ENCODE data around the gene NIPAL3. TPM values are rescaled to one million over a fixed set of nuclear protein-coding genes. Genes with fewer than 3 reads are reported as not detected.

The NIPAL3 gene
- total RNA-seq, 2 donors from 2014 or later, result 33.9 to 48.2 TPM

DNA sequence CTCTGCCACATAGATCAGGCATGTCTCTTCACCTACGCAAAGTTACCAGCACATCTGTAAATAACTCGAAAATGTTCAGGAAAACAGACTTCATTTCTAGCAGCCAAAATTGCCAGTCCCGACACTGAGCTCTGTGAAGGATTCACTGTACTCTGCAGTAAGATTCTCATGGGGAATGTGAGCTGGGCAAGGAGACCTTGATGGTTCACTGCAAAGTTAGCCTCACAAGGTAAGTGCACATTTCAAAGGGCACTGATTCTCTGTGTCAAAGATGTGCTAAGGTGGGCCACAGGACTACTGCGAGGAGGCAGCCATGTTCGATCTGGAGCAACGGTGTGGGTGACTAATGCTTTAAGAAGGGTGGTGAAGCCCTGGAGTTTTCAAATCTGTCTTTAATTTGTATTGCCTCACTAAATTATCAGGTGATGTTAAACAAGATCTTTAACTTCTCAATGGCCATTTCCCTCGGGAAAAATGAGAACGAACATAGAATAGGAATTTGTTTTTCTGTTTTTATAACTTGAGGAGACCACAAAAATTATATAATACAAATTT is 27.2 kb upstream of the NIPAL3 start:
- intact Hi-C loops (cut with DNase I, micrococcal nuclease), result no loop called here
- DNase-seq (no peak), ATAC-seq (no peak)

DNA sequence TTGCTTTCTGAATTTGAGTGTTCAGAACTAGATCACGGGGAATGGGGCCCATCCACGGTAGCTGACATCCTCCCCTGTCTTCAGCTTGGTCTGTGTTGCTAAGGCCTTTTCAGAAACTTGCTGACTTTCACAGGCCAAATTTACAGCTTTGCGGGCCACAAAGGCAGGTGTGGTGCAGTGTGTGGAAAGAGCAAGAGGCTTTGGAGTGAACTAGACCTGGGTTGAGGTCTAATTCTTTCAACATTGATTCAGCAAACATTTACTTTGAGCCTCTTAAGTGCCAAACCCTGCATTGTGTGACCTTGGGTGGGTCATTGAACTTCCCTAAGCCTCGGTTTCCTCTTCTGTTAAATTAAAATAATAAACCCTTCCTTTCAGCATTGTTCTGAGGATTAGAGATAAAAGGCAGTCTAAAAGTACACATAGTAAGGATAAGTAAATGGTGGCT is 26.3 kb upstream of the NIPAL3 start:
- ATAC-seq (peak; percentile 28), DNase-seq (no peak)
- intact Hi-C loops (cut with DNase I, micrococcal nuclease), result no loop called here

DNA sequence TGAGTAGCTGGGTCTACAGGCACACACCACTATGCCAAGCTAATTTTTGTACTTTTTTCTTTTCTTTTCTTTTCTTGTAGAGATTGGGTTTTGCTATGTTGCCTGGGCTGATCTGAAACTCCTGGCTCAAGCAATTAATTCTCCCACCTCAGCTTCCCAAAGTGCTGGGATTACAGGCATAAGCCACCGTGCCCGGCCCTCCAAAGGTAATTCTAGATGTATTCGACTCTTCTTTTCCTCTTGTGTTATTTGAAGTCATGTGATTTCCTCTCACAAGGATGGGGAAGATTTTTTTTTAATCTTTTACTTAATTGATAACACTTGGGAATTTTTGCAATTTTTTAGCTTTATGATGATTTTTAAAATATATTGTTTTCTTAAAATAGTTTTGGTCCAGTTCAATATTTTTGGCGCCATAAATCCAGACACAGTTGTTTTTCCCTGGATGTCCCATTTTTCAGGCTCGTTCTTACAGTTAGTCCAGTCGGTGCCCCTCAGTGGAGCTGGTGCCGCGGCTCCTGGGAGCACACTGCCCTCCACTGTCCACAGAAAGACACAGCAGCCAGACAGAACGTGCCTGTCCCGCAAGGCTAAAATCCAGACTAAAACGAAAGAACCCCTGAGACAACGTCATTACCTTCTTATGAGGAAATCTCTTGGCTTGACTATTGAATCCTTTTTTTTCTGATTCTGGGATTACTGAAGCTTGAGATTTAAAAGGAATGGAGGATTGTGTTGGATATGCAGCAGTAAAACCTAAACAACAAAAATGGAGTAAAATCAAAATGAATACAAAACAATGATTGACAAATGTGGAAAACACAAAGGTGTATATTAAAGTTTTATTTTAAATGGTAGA is 24.4 kb upstream of the NIPAL3 start:
- DNase-seq (peak; percentile 70 to 73), ATAC-seq (peak; percentile 77)
- intact Hi-C loops (cut with DNase I, micrococcal nuclease), result loop anchor here in 1 of 2 donors (5.0 kb wide), 1 partner anchor 184 kb away; no protein-coding TSS in a partner anchor

DNA sequence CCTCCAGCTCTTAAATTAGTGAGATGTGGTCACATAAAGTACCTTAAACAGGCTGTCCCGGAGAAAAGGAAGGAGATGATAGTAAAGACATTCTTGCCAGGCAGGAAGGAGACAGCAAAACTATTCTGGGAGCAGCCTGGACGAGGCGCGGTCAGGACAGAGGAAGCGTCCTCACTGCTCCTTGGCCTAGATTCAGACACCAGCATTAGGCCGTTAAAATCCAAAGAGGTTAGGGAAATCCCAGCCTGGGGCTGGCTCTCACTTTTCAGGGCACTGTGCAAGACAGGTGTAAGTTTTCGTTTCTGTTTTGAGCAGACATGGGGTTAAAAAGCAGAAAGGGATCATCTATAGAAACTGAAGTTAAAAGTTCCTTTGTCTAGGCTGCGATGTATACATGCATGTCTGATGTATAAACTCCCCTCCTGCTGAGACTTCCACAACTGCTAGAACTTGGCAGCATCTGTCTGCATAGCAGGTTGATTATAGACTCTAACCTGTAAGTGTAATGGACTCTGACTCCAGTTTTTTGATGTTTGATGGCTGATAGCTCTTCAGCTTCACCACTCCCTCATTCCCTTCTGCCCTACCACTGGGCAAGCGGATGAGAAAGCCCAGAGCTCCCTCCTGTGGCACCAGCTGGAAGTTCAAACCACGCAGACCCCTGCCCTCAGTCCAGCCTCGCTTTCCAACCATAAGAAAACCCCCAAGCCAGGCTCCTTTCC is 23.6 kb upstream of the NIPAL3 start:
- DNase-seq (peak; percentile 67 to 75), ATAC-seq (peak; percentile 85)
- intact Hi-C loops (cut with DNase I, micrococcal nuclease), result loop anchor here (2.0 to 5.0 kb wide), 2 partner anchors 185 to 193 kb away; no protein-coding TSS in a partner anchor

DNA sequence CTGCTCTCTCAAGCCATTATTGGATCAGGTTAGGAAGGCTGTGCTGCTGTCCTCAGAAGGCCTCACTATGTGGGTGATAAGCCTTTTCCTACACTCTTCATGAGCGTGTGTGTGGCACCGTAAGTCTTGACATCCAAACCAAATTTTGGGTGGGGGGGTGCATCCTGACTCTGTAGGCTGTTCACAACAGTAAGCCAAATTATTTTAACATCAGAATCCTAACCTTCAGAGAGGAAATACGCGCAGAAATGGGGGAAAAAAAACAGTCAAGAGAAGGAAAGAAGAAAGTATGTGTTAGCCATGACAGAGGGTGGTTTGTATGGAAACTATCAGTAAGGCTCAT is 23.0 kb upstream of the NIPAL3 start:
- ATAC-seq (no peak), DNase-seq (no peak)
- intact Hi-C loops (cut with DNase I, micrococcal nuclease), result loop anchor here (2.0 to 5.0 kb wide), 2 partner anchors 185 to 194 kb away; no protein-coding TSS in a partner anchor

DNA sequence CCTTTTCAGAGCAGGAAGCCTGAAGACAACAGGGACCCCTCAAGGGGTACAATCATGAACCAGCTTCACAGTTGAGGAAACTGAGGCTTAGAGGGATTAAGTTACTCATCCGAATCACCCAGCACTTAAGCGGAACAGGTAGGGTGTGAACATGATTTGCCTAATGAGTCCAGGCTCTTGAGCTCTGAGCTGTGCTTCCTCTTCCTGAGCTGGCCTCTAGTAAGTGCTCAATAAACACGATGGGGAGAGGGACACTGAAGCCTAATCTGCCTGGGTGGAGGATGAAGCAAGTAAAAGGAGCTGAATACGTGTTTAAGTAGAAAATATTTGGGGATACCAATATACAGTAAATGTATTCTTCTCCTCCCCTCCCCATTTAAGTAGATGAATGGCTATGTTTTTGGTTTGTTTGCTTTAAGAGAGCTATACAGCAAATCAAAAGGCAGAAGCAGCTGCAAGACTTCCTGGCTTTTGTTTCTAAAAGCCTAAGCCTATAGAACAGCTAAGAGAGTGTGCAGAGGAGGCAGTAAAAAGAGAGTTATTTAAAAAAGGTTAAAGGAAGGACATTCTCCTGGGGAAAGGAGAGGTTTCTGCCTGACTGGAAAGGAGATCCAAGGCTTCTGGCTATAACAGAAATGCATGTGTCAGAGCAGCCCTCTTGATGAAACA is 22.5 kb upstream of the NIPAL3 start:
- no peak for DNase-seq
- intact Hi-C loops (cut with DNase I, micrococcal nuclease), result loop anchor here (2.0 to 5.0 kb wide), 2 partner anchors 186 to 194 kb away; no protein-coding TSS in a partner anchor
- ATAC-seq, result no peak

DNA sequence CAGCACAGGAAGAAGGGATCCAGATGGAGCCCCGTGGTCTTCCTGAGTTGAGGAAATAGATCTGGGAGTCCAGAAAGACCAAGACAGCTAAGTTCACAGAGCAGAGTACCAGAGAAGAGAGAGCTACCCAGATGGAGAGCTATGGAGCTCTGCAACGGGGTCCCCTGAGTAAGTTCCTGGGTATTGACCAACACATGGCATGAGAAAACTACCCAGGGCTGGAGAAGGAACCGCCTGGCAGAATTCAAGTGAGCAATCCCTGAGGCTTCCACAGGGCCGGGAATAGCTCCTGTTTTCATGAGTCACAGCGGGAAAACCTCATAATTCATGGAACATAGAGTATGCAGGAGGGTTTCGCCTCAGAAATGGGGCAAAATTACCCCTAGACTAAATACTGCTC is 21.7 kb upstream of the NIPAL3 start:
- no peak for DNase-seq
- intact Hi-C loops (cut with DNase I, micrococcal nuclease), result loop anchor here (2.0 to 5.0 kb wide), 2 partner anchors 187 to 195 kb away; no protein-coding TSS in a partner anchor
- ATAC-seq, result no peak

DNA sequence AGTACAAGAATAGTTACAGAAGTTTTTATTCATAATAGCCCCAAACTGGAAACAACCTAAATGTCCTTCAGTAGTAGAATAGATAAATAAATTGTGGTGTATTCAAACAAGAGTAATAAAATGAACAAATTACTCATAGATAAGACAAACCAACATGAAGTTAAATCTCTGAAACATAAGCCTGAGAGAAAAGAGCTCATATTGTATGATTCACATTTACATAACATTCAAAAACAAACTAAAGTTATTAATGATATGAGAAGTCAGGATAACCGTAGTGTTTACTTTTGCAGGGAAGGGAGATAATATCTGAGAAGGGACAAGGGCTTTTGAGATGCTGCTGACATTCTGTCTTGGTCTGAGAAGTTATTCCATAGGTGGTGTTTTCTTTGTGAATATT is 15.5 kb upstream of the NIPAL3 start:
- ATAC-seq (no peak), DNase-seq (no peak)
- intact Hi-C loops (cut with DNase I, micrococcal nuclease), result no loop called here

DNA sequence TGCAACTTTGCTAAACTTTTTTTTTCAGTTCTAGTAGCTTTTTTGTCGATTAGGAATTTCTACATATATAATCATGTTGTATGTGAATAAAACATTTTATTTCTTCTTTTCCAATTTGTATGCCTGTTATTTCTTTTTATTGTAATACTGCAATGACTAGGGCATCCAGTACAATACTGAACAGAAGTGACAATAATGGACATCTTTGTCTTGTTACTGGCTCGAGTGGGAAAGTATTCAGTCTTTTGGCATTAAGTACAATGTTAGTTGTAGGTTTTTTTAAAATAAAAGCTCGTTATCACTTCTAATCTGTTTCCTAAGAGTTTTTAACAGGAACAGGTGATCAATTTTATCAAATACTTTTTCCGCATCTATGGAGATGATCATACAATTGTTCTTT is 11.8 kb upstream of the NIPAL3 start:
- no peak for ATAC-seq
- intact Hi-C loops (cut with DNase I, micrococcal nuclease), result no loop called here
- no peak for DNase-seq

DNA sequence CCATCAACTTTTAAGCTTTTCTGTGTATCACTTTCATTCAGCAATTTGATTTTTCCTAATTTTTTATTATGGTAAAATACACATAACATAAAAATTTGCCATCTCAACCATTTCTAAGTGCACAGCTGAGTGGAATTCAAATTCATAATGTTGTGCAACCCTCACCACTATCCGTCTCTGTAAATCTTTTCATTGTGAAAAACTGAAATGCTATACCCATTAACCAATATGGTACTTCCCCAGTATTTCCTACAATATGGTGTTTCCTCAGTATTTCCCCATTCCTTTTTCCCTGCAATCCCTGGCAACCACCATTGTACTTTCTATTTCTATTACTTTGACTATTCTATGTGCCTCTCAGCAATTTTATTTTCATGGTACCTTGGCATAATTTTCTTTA is 8.8 kb upstream of the NIPAL3 start:
- ATAC-seq (no peak), DNase-seq (no peak)
- intact Hi-C loops (cut with DNase I, micrococcal nuclease), result no loop called here

DNA sequence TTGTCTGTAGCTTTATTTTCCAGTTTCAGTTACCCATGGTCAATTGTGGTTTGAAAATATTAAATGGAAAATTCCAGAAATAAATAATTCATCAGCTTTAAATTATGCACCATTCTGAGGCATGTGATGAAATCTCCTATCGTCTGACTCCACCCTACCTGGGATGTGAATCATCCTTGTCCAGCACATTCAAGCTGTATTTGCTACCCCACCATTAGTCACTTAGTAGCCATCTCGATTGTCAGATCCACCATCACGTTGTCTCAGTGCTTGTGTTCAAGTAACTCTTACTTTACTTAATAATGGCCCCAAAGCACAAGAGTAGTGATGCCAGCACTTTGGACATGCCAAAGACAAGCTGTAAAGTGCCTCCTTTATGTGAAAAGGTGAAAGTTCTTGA is 6.1 kb upstream of the NIPAL3 start:
- DNase-seq, result no peak
- no peak for ATAC-seq
- intact Hi-C loops (cut with DNase I, micrococcal nuclease), result no loop called here

DNA sequence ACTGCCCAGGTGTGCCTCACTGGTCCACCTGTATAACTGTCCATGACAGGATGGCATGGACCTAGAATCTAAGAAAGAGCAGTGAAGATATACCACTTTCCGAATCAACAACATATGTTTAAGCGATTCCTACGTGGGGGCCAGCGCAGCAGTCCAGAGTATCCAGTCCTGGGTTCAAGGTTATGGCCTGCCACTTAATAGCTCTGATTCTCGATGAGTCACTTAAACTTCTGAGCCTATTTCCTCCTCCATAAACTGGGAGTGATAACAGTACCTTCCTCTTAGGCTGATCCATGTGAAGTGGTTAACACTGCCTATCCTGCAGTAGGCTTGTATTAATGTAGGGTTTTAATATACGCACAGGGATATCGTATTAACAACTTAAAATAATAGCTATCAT is 4.9 kb upstream of the NIPAL3 start:
- DNase-seq (no peak), ATAC-seq (peak; percentile 40)
- intact Hi-C loops (cut with DNase I, micrococcal nuclease), result no loop called here

DNA sequence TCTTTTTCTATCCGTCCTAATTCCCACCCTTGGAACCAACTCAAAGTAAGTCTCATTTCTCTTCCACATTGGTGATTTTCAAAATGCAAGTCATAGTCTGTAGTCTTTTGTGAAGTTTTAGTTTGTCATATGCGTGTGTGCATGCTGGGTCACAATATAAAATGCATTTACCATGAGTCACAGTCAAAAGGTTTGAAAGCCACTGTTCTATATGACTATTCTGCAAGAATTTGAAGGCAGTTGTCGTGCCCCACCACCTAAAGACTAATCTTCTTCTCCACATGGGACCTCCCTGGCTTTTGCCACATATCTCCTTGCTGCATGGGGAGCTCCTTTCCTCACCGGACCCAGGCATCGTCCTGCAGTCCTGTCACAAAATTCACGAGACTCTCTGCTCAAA is 3.6 kb upstream of the NIPAL3 start:
- intact Hi-C loops (cut with DNase I, micrococcal nuclease), result no loop called here
- DNase-seq (no peak), ATAC-seq (peak; percentile 2)

DNA sequence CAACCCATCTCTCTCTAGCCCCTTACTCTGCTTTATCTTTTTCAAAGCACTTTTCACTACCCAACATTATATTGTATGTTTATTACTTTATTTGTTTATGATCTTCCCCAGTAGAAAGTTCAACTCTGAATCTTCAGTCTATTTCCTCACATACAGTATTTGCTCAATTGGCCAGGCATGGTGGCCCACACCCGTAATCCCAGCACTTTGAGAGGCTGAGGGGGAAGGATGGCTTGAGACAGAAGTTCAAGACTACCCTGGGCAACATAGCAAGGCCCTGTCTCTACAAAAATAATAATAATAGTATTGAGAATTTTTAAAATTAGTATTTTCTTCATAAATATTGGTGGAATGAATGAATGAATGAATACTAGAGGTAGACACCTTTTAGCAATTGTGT is 3.2 kb upstream of the NIPAL3 start:
- ATAC-seq (peak; percentile 42), DNase-seq (peak in 1 of 2 donors; percentile 50)
- intact Hi-C loops (cut with DNase I, micrococcal nuclease), result no loop called here

DNA sequence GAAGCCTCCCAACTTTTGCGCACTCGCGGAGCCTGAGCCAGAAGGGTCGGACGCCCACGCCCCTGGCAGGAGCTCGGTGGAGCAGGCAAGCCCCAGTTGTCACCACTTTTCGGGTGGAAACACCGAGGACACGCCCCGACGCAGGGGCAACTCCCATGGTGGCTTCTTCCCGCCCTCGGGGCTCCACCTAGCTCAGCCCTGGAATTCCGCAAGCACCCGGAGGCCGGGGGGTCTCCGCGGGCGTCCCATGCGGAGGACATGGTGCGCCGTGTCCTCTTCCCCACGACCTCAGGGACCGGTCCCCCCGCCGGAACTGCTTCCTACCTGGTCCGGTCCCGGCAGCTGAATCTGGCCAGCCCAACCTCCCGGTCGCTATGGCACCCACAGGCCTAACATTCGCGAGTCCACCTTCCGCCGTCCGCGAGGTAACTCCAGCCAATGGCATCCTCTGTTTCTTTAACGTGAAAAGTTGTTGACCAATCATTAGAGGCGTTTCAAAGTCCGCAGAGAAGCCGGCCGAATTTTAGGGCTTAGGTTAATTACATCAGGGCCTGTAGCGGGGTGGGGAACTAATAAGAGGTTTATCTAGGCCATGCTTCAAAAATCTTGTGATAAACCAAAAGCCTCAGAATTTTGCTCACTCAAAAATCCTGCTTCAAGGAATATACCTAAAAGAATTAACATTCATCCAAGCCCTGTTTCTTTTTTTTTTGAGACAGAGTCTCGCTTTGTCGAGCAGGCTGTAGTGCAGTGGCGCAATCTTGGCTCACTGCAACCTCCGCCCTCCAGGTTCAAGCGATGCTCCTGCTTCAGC is 2.0 kb upstream of the NIPAL3 start, which contains the start of gene STPG1:
STPG1 (minus strand) TSS at position 433 of the 814 bp plus-strand sequence. CDS start 12,394 bp downstream, outside the sequence.
- DNase-seq (peak; percentile 87 to 92), ATAC-seq (peak; percentile 59)
- intact Hi-C loops (cut with DNase I, micrococcal nuclease), result no loop called here

DNA sequence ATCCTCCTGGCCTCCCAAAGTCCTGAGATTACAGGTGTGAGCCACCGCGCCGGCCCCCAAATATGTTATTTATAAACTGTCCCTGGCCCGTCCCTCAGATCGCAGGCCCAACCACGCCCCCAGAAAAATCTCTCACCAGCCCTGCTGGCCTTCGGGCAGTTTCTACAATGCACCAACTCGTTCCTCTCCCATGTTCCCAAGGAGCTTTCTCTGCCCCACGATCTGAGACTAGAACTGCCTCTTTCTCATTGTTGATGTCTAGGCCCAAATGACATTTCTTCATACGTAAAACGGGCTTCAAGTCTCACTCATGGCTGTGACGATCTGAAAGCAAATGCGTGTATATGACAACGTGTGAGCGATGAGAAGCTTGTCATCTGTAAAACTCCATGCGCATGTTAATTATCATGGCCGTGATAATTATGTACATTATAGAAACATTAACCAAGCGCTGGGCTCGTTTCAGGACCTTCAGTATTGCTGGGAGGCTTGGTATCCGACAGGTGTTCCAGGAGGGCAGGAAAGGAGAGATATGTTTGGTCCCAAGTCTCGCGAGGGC is 748 bp upstream of the NIPAL3 start:
- DNase-seq (peak; percentile 49 to 76), ATAC-seq (peak; percentile 12)
- intact Hi-C loops (cut with DNase I, micrococcal nuclease), result no loop called here

DNA sequence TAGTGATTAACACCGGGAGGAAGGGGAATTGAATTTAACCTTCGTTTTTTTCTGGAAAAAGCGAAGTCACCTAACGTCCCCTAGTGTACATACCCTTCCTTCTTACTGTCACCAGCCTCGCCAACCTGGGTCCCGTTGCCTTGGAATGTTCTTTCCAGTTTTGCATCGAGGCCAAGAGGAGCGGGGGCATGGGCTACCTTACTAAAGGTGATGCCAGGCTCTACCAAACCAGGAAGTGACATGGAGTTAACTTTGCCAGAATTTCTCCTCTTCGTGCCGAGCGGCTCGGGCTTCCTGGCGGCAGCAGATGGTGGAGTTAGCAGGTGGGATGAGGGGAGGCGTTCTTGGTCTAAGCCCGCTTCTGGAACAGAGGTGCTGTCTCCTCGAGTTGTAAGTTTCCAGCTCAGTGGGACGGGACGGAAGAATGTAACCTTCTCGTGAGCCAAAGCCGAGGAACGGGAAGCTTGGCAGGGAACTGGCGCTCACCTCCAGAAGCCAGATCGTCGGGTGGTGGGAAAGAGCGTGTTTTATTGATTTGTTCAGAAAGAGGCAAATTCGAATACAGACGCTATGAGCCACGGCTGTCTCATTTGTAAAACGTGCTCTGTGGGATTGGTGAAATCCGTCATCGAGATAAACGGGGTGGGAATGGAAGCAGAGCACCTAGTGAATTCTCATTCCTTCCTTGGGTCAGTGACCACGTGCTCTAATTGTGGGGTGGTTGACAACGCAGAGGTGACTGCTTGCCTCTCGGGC is 486 bp downstream of the NIPAL3 start:
- ATAC-seq (peak; percentile 2), DNase-seq (peak; percentile 35 to 48)
- intact Hi-C loops (cut with DNase I, micrococcal nuclease), result no loop called here
